HG02798 (cell line): Measurements from ENCODE around the gene ARID1A.

Experiments
- ATAC-seq: cut with Tn5 transposase; IDR thresholded peaks from one replicate; pipeline ENCODE4 v1.9.1; 2021; ENCODE audit warnings: mild to moderate bottlenecking; ENCODE audit not compliant: unreplicated experiment, poor library complexity

The ARID1A gene

GRCh38 chr1:26752519-26752918 lies 56.7 kb downstream of the ARID1A start:
- no peak for ATAC-seq

DNA sequence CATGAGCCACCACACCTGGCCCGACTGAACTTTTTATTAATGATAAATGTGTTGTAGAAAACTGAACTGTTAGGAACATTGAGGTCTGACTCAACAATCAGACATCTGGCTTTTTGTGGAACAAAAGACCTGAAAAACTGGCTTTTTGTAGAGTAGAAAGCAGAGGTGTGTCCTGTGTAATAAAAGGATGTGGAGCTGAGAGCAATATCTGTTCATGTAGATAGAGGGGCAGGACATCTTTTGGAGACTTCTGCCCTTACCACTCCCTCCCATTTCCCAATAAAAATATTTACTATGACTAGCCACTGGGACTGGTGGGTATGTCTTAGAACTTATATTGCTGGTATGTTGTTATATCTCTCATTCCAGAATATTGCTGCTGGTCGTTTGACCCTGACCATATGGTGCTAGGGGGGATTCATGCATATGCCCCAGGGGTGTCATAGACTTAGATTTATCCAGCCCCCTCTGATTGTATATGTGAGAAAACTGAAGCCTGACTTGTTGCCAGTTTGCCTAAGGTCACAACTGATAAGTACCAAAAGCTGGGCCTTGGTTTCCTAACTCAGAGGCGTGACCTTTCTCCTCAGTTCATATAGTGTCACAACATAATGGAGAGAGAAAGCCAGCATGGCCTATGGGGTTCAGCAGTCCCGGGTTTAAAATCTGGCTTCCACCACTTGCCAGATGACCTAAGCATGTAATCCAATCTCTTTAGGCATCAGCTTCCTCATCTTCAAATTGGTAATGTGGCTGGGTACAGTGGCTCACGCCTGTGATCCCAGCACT lies 58.5 kb downstream of the ARID1A start:
- ATAC-seq = no peak

DNA sequence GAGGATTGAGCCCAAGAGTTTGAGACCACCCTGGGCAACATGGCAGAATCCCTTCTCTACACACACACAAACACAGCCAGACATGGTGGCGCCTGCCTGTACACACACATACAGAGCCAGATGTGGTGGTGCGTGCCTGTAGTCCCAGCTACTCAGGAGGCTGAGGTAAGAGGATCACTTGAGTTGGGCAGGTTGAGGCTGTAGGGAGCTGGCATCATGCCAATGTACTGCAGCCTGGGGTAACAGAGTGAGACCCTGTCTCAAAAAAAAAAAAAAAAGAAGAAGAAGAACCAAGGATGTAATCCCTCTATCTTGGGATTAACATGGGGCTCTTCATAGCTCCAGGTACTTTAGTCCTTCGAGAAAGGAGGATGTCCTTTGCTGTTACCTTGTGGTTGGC lies 62.5 kb downstream of the ARID1A start:
- no peak for ATAC-seq

- ATAC-seq = no peak
Measured at GRCh38 chr1:26759531-26759930, 63.7 kb downstream of the ARID1A start.

- no peak for ATAC-seq
Measured at GRCh38 chr1:26761217-26761616, 65.4 kb downstream of the ARID1A start.

GRCh38 chr1:26767714-26768113 lies 71.9 kb downstream of the ARID1A start:
- no peak for ATAC-seq

- ATAC-seq = no peak
Measured at GRCh38 chr1:26768755-26769154, 72.9 kb downstream of the ARID1A start.

- ATAC-seq = no peak
Measured at GRCh38 chr1:26771285-26771642, 75.4 kb downstream of the ARID1A start.

GRCh38 chr1:26771643-26772321 lies 76.0 kb downstream of the ARID1A start:
- ATAC-seq = peak; percentile 49

- ATAC-seq = no peak
Measured at GRCh38 chr1:26772687-26773086, 76.9 kb downstream of the ARID1A start.

DNA sequence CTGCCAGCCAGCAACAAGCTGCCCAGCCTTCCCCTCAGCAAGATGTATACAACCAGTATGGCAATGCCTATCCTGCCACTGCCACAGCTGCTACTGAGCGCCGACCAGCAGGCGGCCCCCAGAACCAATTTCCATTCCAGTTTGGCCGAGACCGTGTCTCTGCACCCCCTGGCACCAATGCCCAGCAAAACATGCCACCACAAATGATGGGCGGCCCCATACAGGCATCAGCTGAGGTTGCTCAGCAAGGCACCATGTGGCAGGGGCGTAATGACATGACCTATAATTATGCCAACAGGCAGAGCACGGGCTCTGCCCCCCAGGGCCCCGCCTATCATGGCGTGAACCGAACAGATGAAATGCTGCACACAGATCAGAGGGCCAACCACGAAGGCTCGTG lies 78.6 kb downstream of the ARID1A start:
- ATAC-seq = no peak

DNA sequence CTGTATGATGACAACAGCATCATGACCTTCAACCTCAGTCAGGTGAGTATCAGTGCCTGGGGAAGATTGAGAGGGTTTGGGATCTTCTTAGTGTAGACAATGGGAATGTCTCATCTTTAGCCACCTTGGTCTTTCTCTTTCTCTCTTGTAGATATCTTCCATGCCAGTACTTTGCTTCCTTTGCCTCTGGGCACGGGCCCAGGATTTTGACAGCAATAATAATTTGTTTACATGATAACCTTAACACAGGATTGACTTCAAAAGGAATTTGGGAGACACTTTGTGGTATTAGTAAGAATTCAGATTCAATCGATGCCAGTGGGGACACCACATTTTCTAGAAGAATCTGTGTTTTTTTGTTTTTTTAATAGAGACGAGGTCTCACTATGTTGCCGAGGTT lies 79.9 kb downstream of the ARID1A start:
- ATAC-seq = no peak

DNA sequence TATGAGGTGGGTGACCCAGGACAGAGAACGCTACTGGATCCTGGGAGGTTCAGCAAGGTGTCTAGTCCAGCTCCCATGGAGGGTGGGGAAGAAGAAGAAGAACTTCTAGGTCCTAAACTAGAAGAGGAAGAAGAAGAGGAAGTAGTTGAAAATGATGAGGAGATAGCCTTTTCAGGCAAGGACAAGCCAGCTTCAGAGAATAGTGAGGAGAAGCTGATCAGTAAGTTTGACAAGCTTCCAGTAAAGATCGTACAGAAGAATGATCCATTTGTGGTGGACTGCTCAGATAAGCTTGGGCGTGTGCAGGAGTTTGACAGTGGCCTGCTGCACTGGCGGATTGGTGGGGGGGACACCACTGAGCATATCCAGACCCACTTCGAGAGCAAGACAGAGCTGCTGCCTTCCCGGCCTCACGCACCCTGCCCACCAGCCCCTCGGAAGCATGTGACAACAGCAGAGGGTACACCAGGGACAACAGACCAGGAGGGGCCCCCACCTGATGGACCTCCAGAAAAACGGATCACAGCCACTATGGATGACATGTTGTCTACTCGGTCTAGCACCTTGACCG lies 83.4 kb downstream of the ARID1A start:
- no peak for ATAC-seq

GRCh38 chr1:26780344-26780957 lies 84.6 kb downstream of the ARID1A start:
- no peak for ATAC-seq

- no peak for ATAC-seq
Measured at GRCh38 chr1:26781206-26781825, 85.5 kb downstream of the ARID1A start.

DNA sequence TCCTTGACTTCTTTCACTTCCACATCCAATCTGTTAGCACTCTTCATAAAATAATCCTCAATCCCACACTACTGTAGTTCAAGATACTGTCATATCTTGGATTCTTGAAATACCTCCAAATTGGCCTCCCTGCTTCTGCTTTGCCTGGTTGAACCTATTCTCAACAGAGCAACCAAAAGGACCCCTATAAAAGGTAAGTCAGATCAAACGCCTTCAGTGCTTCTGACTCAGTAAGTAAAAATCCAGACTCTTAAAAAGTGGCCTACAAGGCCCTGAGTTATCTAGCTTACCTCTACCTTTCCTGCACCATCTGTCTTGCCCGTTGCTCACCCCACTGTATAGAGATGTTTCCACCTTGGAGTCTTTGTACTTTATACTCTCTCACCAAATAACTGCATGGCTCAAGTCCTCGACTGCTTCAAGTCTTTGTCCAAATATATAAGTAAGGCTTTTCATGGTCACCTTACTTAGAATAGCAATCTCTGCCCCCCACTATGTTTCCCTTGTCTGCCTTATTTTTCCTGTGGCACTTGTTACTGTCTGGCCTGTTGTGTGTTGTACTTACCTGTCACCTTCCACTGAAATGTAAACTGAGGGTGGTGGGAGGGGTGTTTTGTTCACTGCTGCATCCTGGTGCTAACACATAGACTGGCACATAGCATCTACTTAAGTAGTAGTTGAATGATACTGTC lies 86.9 kb downstream of the ARID1A start:
- no peak for ATAC-seq

- ATAC-seq = no peak
Measured at GRCh38 chr1:26783646-26784022, 87.8 kb downstream of the ARID1A start.

GRCh38 chr1:26784023-26784871 lies 88.4 kb downstream of the ARID1A start:
- ATAC-seq = no peak

DNA sequence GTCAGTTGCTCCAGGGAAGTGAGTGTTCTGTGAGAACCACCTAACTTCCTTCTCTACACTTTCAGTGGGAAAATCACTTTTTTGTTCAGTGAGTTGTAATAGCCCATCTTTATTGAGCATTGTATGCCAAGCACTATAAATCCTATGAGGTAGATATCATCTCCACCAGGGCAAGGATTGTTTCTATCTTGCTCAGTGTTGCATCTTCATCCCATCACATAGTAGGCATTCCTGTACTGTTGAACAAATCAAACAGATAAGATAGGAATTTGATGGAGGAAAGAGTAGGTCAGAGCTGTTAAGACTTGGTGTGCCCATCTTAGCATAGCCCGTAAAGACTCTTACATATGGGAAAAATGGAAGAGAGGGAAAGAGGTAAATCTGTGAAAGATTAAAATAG lies 89.1 kb downstream of the ARID1A start:
- no peak for ATAC-seq
